HCT116 (cell line): ENCODE measurements around the gene SDR42E2. TPM values are rescaled to one million over a fixed set of nuclear protein-coding genes. Genes with fewer than 3 reads are reported as not detected.
A peak's percentile ranks its signal among the peaks of the same experiment; 100 is the strongest.

Source experiments
- ATAC-seq: fragments of 200-7000 bp; cut with Tn5 transposase; 2 replicates; pipeline ENCODE4 v1.9.1; 2020; ENCODE audit warnings: mild to moderate bottlenecking, moderate library complexity
- BruUV-seq: library from RNA; stranded (reverse); fragments of 400-500 nt; replicated peaks from 2 replicates; lab custom pipeline; 2021; lab: Mats Ljungman, UMichigan
- CTCF ChIA-PET: fragments of 300-600 bp; sonication (Branson Sonifier 250); formaldehyde crosslinking; loops from one replicate; lab custom pipeline; 2021; ENCODE audit warnings: antibody characterized with exemption; lab: Charles Lee
- POLR2A ChIA-PET: fragments of 300-600, 350-600 bp; sonication (Branson Sonifier 250); formaldehyde crosslinking; loops from one replicate; lab custom pipeline; 2021; ENCODE audit warnings: antibody characterized with exemption; lab: Charles Lee
- RAD21 ChIA-PET, 2 experiments: fragments of 300-600 bp; sonication (Branson Sonifier 250); formaldehyde crosslinking; loops; one replicate each; lab custom pipeline; 2023; ENCODE audit warnings: low total read pairs in 2 of 2; ENCODE audit not compliant: uncharacterized antibody in 2 of 2, unreplicated experiment in 2 of 2, low non-redundant PET in 1 of 2; lab: Charles Lee
- DNase-seq: peaks from one replicate; pipeline ENCODE4 v3.0.0-alpha.2; 2010; ENCODE audit warnings: low read depth, low spot score
- H2AFZ ChIP-seq: fragments of 200-600 bp; shearing (Covaris generic), sonication (generic); 2 replicates; pipeline ENCODE4 v1.6.1; 2017; ENCODE audit warnings: low read depth, mixed run types, mixed read lengths, antibody characterized with exemption, low read length; ENCODE audit not compliant: poor library complexity, severe bottlenecking
- H3K27ac ChIP-seq: 2 replicates; pipeline ENCODE4 v1.5.1; 2012; ENCODE audit warnings: low read depth, low read length
- H3K27me3 ChIP-seq: fragments of 200-600 bp; sonication (generic); 2 replicates; pipeline ENCODE4 v1.6.1; 2016; ENCODE audit warnings: mixed run types, low read length, mixed read lengths; ENCODE audit not compliant: insufficient read depth
- H3K36me3 ChIP-seq, 2 experiments: fragments of 200-500 bp in 1 of 2; fragments of 200-600 bp in 1 of 2; sonication (Bioruptor generic) in 1 of 2; sonication (generic) in 1 of 2; 2 replicates each; pipeline versions ENCODE4 v1.5.1 to v1.6.1; 2014 to 2016; ENCODE audit warnings: low read length in 2 of 2, inconsistent platforms in 1 of 2, mixed read lengths in 1 of 2, mixed run types in 1 of 2; ENCODE audit not compliant: insufficient read depth in 2 of 2, control insufficient read depth in 1 of 2
- H3K4me1 ChIP-seq, 2 experiments: fragments of 200-600 bp in 1 of 2; sonication (generic) in 1 of 2; 2 replicates each; pipeline versions ENCODE4 v1.5.1 to v1.6.1; 2012 to 2017; ENCODE audit warnings: low read length in 2 of 2, inconsistent platforms in 1 of 2, mild to moderate bottlenecking in 1 of 2, mixed read lengths in 1 of 2, mixed run types in 1 of 2, moderate library complexity in 1 of 2; ENCODE audit not compliant: insufficient read depth in 2 of 2, control insufficient read depth in 1 of 2
- H3K4me2 ChIP-seq: fragments of 200-600 bp; sonication (generic); 2 replicates; pipeline ENCODE4 v1.6.1; 2017; ENCODE audit warnings: mixed run types, low read length, mixed read lengths
- H3K4me3 ChIP-seq, 2 experiments: fragments of 200-600 bp in 1 of 2; sonication (generic) in 1 of 2; replicated peaks in 1 of 2; 2 replicates each; pipeline ENCODE4 v1.5.1; 2011 to 2016; ENCODE audit warnings: low read length in 2 of 2, control low read depth in 1 of 2, low read depth in 1 of 2, mild to moderate bottlenecking in 1 of 2, mixed read lengths in 1 of 2, mixed run types in 1 of 2
- H3K79me2 ChIP-seq: fragments of 200-600 bp; sonication (generic); 2 replicates; pipeline ENCODE4 v1.6.1; 2017; ENCODE audit warnings: mild to moderate bottlenecking, mixed run types, low read length, moderate library complexity, mixed read lengths; ENCODE audit not compliant: insufficient read depth
- H3K9ac ChIP-seq: fragments of 200-600 bp; sonication (generic); 2 replicates; pipeline ENCODE4 v1.6.1; 2016; ENCODE audit warnings: low read length, mixed read lengths
- H3K9me2 ChIP-seq: fragments of 200-600 bp; sonication (generic), shearing (Covaris generic); 2 replicates; pipeline ENCODE4 v1.6.1; 2017; ENCODE audit warnings: mixed run types, mild to moderate bottlenecking, moderate library complexity; ENCODE audit not compliant: insufficient read depth
- H3K9me3 ChIP-seq, 2 experiments: fragments of 200-500 bp in 1 of 2; fragments of 200-600 bp in 1 of 2; sonication (Bioruptor generic) in 1 of 2; sonication (generic) in 1 of 2; 2 replicates each; pipeline ENCODE4 v1.6.1; 2014 to 2017; ENCODE audit warnings: low read length in 2 of 2, mixed read lengths in 2 of 2, inconsistent platforms in 1 of 2, low read depth in 1 of 2, mild to moderate bottlenecking in 1 of 2, mixed run types in 1 of 2, moderate library complexity in 1 of 2; ENCODE audit not compliant: control insufficient read depth in 1 of 2, insufficient read depth in 1 of 2
- H4K20me1 ChIP-seq: fragments of 200-600 bp; sonication (generic), shearing (Covaris generic); 2 replicates; pipeline ENCODE4 v1.6.1; 2017; ENCODE audit warnings: mixed run types, mild to moderate bottlenecking, moderate library complexity; ENCODE audit not compliant: insufficient read depth
- ATF3 ChIP-seq: IDR thresholded peaks from 2 replicates; pipeline ENCODE4 v1.6.1; 2012
- CBX3 ChIP-seq: IDR thresholded peaks from 2 replicates; pipeline ENCODE4 v1.6.1; 2012; ENCODE audit warnings: low read depth
- CEBPB ChIP-seq: IDR thresholded peaks from 2 replicates; pipeline ENCODE4 v1.6.1; 2012; ENCODE audit warnings: low read depth
- EGR1 ChIP-seq: IDR thresholded peaks from 2 replicates; pipeline ENCODE4 v1.6.1; 2012; ENCODE audit warnings: low read depth
- EZH2 ChIP-seq: fragments of 200-600 bp; sonication (generic); IDR thresholded peaks from 2 replicates; pipeline ENCODE4 v1.6.1; 2017; ENCODE audit warnings: antibody characterized with exemption, mixed run types
- FOSL1 ChIP-seq: IDR thresholded peaks from 2 replicates; pipeline ENCODE4 v1.6.1; 2012; ENCODE audit warnings: low read depth
- JUND ChIP-seq: IDR thresholded peaks from 2 replicates; pipeline ENCODE4 v1.6.1; 2012
- MAX ChIP-seq: IDR thresholded peaks from 2 replicates; pipeline ENCODE4 v1.6.1; 2012
- POLR2A ChIP-seq: IDR thresholded peaks from 2 replicates; pipeline ENCODE4 v1.7.0; 2011; ENCODE audit warnings: borderline replicate concordance; ENCODE audit not compliant: insufficient read depth, insufficient read length; ENCODE audit errors: extremely low read depth
- RAD21 ChIP-seq: IDR thresholded peaks from 2 replicates; pipeline ENCODE4 v1.6.1; 2012; ENCODE audit warnings: low read depth, mild to moderate bottlenecking
- SIN3A ChIP-seq: IDR thresholded peaks from 2 replicates; pipeline ENCODE4 v1.6.1; 2012; ENCODE audit warnings: low read depth
- SRF ChIP-seq: IDR thresholded peaks from 2 replicates; pipeline ENCODE4 v1.6.1; 2012; ENCODE audit warnings: low read depth
- YY1 ChIP-seq: IDR thresholded peaks from 2 replicates; pipeline ENCODE4 v1.6.1; 2011; ENCODE audit warnings: low read length, low read depth, moderate library complexity, mild to moderate bottlenecking; ENCODE audit not compliant: insufficient replicate concordance; ENCODE audit errors: extremely low read depth
- ZNF274 ChIP-seq: fragments of 200-500 bp; sonication (Bioruptor generic); IDR thresholded peaks from 2 replicates; pipeline ENCODE4 v1.6.1; 2014; ENCODE audit warnings: mild to moderate bottlenecking, low read depth, low read length, inconsistent platforms
- intact Hi-C: fragments of 100-400 bp; cut with micrococcal nuclease; formaldehyde crosslinking; loops from 2 replicates; pipeline ENCODE4 v1.10.0; 2022
- total RNA-seq: library from RNA; stranded (reverse); gene quantifications from one replicate; pipeline ENCODE4 v1.2.1, GENCODE V29; 2021; ENCODE audit not compliant: unreplicated experiment

The SDR42E2 gene
- total RNA-seq, 1 experiment from 2014 or later = 0.27 TPM

GRCh38 chr16:22198547-22199293 lies 36.4 kb downstream of the SDR42E2 start:
- H3K36me3 ChIP-seq = no peaks in the 10 kb centered on the region
- peak overlapping the region; percentile 51 for H3K9ac ChIP-seq
- H3K4me3 ChIP-seq = 0 out of 4 replicates have a peak overlapping the region, but pooled peaks of 1 of the 2 experiments have one; percentile 11
- no TSS peak for BruUV-seq
- H3K4me1 ChIP-seq = peaks cover 17 to 41% of the 10 kb centered on the region in 2 experiments
- no peaks in the 10 kb centered on the region for H3K79me2 ChIP-seq
- peak overlapping the region; percentile 26 for H3K27ac ChIP-seq
- H3K4me2 ChIP-seq = peak overlapping the region; percentile 59
- no peaks in the 10 kb centered on the region for H3K27me3 ChIP-seq
- H2AFZ ChIP-seq = no peak overlapping the region
- no peaks in the 10 kb centered on the region for H4K20me1 ChIP-seq
- ATAC-seq (peak; percentile 3), DNase-seq (no peak)
- ChIA-PET RAD21 (no interaction called here), CTCF (interaction anchor here (0.8 to 1.6 kb wide), 2 partner anchors 10 to 102 kb away, joined by 3 to 5 read pairs; no protein-coding TSS in a partner anchor), POLR2A (no interaction called here)
- intact Hi-C loops = no loop called here
- H3K9me3 ChIP-seq = no peaks in the 10 kb centered on the region
- no peaks in the 10 kb centered on the region for H3K9me2 ChIP-seq
- TF ChIP-seq YY1 (peak; percentile 10), JUND (no peak)

- H3K79me2 ChIP-seq = peaks cover 8% of the 10 kb centered on the region
- H3K9me3 ChIP-seq = no peaks in the 10 kb centered on the region
- ChIA-PET POLR2A (no interaction called here), RAD21 (no interaction called here), CTCF (no interaction called here)
- H3K4me1 ChIP-seq = peaks cover 27 to 38% of the 10 kb centered on the region in 2 experiments
- TF ChIP-seq ATF3 (no peak), ZNF274 (no peak), MAX (no peak), EGR1 (no peak), YY1 (no peak), SRF (no peak), SIN3A (no peak), EZH2 (no peak), POLR2A (no peak), RAD21 (no peak), FOSL1 (no peak), CEBPB (no peak), CBX3 (no peak)
- no peak overlapping the region for H3K4me2 ChIP-seq
- no peaks in the 10 kb centered on the region for H3K27me3 ChIP-seq
- DNase-seq = no peak
- no TSS peak for BruUV-seq
- H3K27ac ChIP-seq = no peak overlapping the region
- H3K36me3 ChIP-seq = no peaks in the 10 kb centered on the region
- no peaks in the 10 kb centered on the region for H4K20me1 ChIP-seq
- intact Hi-C loops = no loop called here
- no peaks in the 10 kb centered on the region for H3K9me2 ChIP-seq
- no peak for ATAC-seq
- no peak overlapping the region for H3K4me3 ChIP-seq
- H2AFZ ChIP-seq = no peak overlapping the region
- no peak overlapping the region for H3K9ac ChIP-seq
These were observed 39.9 kb downstream of the SDR42E2 start for GRCh38 chr16:22202261-22202637.
